Measurements from ENCODE around the gene EML6. TPM values are rescaled to one million over a fixed set of nuclear protein-coding genes. Genes with fewer than 3 reads are reported as not detected.

EML6 gene
- total RNA-seq, 1 experiment from 2014 or later, result 1.5 TPM

DNA sequence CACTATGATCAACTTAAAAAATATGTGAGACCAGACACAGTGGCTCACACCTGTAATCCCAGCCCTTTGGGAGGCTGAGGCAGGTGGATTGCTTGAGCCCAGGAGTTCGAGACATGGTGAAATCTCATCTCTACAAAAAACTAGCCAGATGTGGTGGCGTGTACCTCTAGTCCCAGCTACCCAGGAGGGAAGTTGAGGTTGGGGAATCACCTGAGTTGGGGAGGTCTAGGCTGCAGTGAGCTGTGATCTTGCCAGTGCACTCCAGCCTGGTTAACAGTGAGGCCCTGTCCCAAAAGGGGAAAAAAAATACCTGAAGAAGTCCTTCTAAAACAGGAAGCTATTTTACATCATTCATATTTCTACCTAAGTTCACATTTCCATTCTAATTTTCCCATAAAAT is 144.0 kb downstream of the EML6 start:
- Histone ChIP-seq H2BK12ac (ENCODE audit: insufficient read length, low read depth, low read length) (no peak overlapping the region), H2AFZ (ENCODE audit: low read length) (no peak overlapping the region)
- TF ChIP-seq CTCF (conservative IDR thresholded peaks at IDR 0.05), result no peak

More for the DNA sequence above, 144.0 kb downstream of the EML6 start:
- Histone ChIP-seq H3T11ph (ENCODE audit: low read length) (no peak overlapping the region), H3K27ac (ENCODE audit: insufficient read length, low read depth, low read length) (no peak overlapping the region), H3K56ac (ENCODE audit: insufficient read length, low read depth, low read length) (no peak overlapping the region), H3K23me2 (ENCODE audit: insufficient read length, low read depth, low read length, poor library complexity, severe bottlenecking) (no peaks in the 10 kb centered on the region), H3K23ac (ENCODE audit: insufficient read length, low read depth, low read length) (no peak overlapping the region), H3K9me3 (ENCODE audit: control insufficient read depth, low read depth, low read length) (no peaks in the 10 kb centered on the region), H2BK5ac (ENCODE audit: insufficient read length, low read length) (no peak overlapping the region), H4K20me1 (ENCODE audit: control insufficient read depth, insufficient read depth, insufficient read length) (no peaks in the 10 kb centered on the region), H3K18ac (ENCODE audit: insufficient read length, low read depth, low read length) (no peak overlapping the region), H3K4me2 (ENCODE audit: insufficient read depth, insufficient read length, low read length) (no peak overlapping the region), H4K8ac (replicated peaks; ENCODE audit: insufficient read length, low read depth, low read length) (no peak overlapping the region), H3K14ac (ENCODE audit: insufficient read depth, low read length) (no peak overlapping the region), H3K4me1 (ENCODE audit: insufficient read depth, low read length) (no peaks in the 10 kb centered on the region; the same call in 1 of the 2 replicates), H3K79me1 (ENCODE audit: insufficient read depth, low read depth, low read length, poor library complexity, severe bottlenecking) (no peaks in the 10 kb centered on the region), H3K4ac (ENCODE audit: low read depth, low read length) (no peak overlapping the region), H3K79me2 (ENCODE audit: insufficient read depth, low read length) (no peaks in the 10 kb centered on the region), H2BK120ac (ENCODE audit: low read depth, low read length, poor library complexity, severe bottlenecking) (no peak overlapping the region), H4K5ac (ENCODE audit: insufficient read length, low read depth, low read length) (no peak overlapping the region), H4K91ac (ENCODE audit: insufficient read length, low read depth, low read length) (no peak overlapping the region), H2BK15ac (ENCODE audit: low read depth, low read length) (no peak overlapping the region), H3K9ac (ENCODE audit: extremely low read depth, insufficient read length, low read length) (no peak overlapping the region), H2AK5ac (ENCODE audit: insufficient read length, low read length) (no peak overlapping the region), H2BK20ac (ENCODE audit: low read depth, low read length, poor library complexity, severe bottlenecking) (no peak overlapping the region), H3K27me3 (ENCODE audit: insufficient read depth, low read length) (no peaks in the 10 kb centered on the region; the same call in 1 of the 2 replicates)
- DNase-seq, result no peak
- H3K27me3 Mint-ChIP-seq (ENCODE audit: low read depth), result no peaks in the 10 kb centered on the region
- no peak overlapping the region for H3K4me3 Mint-ChIP-seq
- no peaks in the 10 kb centered on the region for H3K36me3 Mint-ChIP-seq (ENCODE audit: insufficient read depth in 1 of 3, low read depth in 3 of 3)
- H3K27ac Mint-ChIP-seq, result no peak overlapping the region
- no peaks in the 10 kb centered on the region for H3K9me3 Mint-ChIP-seq
- peaks cover 2 to 3% of the 10 kb centered on the region in 2 experiments; a peak in 2 of 4 replicates for H3K4me1 Mint-ChIP-seq
- no CpG with 5 or more reads among the region's 2 CpGs for WGBS (ENCODE audit: extremely low coverage, insufficient read length, low lambda C conversion rate)
